Measurements from ENCODE around the gene EXOC2.

DNA sequence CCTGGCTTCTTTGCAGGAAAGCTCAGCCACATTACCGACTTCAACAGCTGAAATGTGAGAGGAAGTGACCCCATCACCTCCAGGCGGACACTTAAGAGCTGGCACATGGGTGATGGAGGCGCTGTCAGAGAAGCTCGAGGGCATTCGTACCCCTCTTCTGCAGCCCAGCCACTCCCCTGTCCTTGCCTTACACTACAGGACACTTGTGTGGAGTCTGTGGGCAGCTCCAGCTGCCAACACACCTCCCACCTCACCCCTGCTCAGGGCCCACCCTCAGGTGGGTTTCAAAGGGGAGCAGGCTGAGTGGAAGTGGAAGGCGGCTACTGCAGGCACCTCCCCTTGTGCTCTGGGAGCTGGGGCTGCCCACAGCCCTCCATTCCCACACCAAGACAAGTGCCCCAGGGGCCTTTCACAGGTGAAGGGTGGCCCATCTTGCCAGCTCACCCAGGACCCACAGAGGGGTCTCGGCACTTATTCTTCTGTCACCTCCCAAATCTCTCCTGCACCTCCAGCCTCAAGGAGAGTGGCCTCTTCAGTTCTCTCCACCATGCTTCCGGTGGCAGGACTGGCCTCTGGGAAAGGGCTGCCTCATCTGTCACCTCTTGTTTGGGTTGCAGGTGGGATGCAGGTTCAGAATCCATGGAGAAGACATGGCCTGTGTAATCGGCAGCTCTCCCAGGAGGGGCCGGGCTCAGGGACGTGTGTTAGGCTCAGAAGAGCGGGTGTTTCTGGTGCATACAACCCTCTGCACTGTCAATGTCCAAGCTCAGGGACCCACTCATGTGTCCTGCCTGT is 251.6 kb downstream of the EXOC2 start:
- TF ChIP-seq, protein P1, sequence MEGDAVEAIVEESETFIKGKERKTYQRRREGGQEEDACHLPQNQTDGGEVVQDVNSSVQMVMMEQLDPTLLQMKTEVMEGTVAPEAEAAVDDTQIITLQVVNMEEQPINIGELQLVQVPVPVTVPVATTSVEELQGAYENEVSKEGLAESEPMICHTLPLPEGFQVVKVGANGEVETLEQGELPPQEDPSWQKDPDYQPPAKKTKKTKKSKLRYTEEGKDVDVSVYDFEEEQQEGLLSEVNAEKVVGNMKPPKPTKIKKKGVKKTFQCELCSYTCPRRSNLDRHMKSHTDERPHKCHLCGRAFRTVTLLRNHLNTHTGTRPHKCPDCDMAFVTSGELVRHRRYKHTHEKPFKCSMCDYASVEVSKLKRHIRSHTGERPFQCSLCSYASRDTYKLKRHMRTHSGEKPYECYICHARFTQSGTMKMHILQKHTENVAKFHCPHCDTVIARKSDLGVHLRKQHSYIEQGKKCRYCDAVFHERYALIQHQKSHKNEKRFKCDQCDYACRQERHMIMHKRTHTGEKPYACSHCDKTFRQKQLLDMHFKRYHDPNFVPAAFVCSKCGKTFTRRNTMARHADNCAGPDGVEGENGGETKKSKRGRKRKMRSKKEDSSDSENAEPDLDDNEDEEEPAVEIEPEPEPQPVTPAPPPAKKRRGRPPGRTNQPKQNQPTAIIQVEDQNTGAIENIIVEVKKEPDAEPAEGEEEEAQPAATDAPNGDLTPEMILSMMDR (IDR thresholded peaks at IDR 0.05; ENCODE audit: low read depth, low read length, poor library complexity, severe bottlenecking), result no peak
- no peak for TF ChIP-seq EZH2phosphoT487 (IDR thresholded peaks at IDR 0.05; ENCODE audit: borderline replicate concordance, low read length)

Measured in DOHH2 (cell line).